ENCODE data around the gene PLEKHG3. TPM values are rescaled to one million over a fixed set of nuclear protein-coding genes. Genes with fewer than 3 reads are reported as not detected.

PLEKHG3 gene
- total and polyA plus RNA-seq, 2 of the 13 experiments (the other 11 are each of a cell fraction or from before 2014, with no cell fraction given): 7.1 to 9.8 TPM

DNA sequence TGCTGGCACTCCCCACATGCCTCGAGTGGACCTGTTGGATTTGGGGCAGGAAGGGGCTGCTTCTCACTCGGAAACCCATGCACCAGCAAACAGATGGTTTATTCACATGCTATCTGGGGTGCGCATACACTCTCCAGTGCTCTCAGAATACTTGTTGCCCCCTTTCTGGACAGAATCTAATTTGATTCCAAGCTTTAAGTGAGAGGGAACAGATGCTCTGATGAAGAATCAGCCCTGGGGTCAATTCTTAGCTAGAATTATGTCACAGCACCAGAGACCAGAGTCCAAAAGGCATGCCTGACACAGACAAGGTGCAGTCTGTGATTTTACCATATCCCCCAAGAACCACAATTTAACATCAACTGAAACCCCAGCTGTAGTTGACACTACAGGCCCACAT lies 91.7 kb downstream of the PLEKHG3 start:
- TF ChIP-seq ZFX (CRISPR knock-in tag; IDR thresholded peaks at IDR 0.05; ENCODE audit: low read depth): no peak
- no peak for TF ChIP-seq KDM3A (CRISPR knock-in tag; IDR thresholded peaks at IDR 0.05; ENCODE audit: low read depth)
- no peak for TF ChIP-seq ZSCAN29 (CRISPR knock-in tag; conservative IDR thresholded peaks at IDR 0.05)
- TF ChIP-seq HDAC1 (CRISPR knock-in tag; IDR thresholded peaks at IDR 0.05): no peak
- TF ChIP-seq FOXC1 (CRISPR knock-in tag; IDR thresholded peaks at IDR 0.05; ENCODE audit: borderline replicate concordance): no peak
- no peak for TF ChIP-seq FLYWCH1 (CRISPR knock-in tag; IDR thresholded peaks at IDR 0.05)
- no peak for TF ChIP-seq ZNF17 (CRISPR knock-in tag; IDR thresholded peaks at IDR 0.05)
- TF ChIP-seq, protein P1, sequence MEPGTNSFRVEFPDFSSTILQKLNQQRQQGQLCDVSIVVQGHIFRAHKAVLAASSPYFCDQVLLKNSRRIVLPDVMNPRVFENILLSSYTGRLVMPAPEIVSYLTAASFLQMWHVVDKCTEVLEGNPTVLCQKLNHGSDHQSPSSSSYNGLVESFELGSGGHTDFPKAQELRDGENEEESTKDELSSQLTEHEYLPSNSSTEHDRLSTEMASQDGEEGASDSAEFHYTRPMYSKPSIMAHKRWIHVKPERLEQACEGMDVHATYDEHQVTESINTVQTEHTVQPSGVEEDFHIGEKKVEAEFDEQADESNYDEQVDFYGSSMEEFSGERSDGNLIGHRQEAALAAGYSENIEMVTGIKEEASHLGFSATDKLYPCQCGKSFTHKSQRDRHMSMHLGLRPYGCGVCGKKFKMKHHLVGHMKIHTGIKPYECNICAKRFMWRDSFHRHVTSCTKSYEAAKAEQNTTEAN (CRISPR knock-in tag; conservative IDR thresholded peaks at IDR 0.05): no peak
- no peak for TF ChIP-seq RELA (CRISPR knock-in tag; IDR thresholded peaks at IDR 0.05)
- TF ChIP-seq, protein P2, sequence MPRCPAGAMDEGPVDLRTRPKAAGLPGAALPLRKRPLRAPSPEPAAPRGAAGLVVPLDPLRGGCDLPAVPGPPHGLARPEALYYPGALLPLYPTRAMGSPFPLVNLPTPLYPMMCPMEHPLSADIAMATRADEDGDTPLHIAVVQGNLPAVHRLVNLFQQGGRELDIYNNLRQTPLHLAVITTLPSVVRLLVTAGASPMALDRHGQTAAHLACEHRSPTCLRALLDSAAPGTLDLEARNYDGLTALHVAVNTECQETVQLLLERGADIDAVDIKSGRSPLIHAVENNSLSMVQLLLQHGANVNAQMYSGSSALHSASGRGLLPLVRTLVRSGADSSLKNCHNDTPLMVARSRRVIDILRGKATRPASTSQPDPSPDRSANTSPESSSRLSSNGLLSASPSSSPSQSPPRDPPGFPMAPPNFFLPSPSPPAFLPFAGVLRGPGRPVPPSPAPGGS (CRISPR knock-in tag; IDR thresholded peaks at IDR 0.05): no peak
- TF ChIP-seq ZBTB20 (CRISPR knock-in tag; IDR thresholded peaks at IDR 0.05; ENCODE audit: borderline replicate concordance, low read depth): no peak
- TF ChIP-seq NR2F1 (CRISPR knock-in tag; IDR thresholded peaks at IDR 0.05): no peak
- no peak for TF ChIP-seq ZNF143 (CRISPR knock-in tag; IDR thresholded peaks at IDR 0.05)
- TF ChIP-seq SCMH1 (CRISPR knock-in tag; IDR thresholded peaks at IDR 0.05; ENCODE audit: borderline replicate concordance): no peak
- CTCF ChIA-PET (ENCODE audit: low intra/inter-chr PET ratio, low total read pairs): no interaction called here

More for the DNA sequence above, 91.7 kb downstream of the PLEKHG3 start:
- H3K27me3 ChIP-seq (ENCODE audit: control insufficient read depth in 1 of 2, insufficient read depth in 2 of 2, low read length in 2 of 2): peaks cover 3 to 17% of the 10 kb centered on the region in 2 experiments; a peak in 4 of 5 replicates
- no peak overlapping the region for H3K9ac ChIP-seq (ENCODE audit: insufficient read depth, low read depth, low read length)
- H3K9me3 ChIP-seq (ENCODE audit: low read length): no peaks in the 10 kb centered on the region
- ATAC-seq (no peak), DNase-seq (ENCODE audit: low spot score) (no peak), FAIRE-seq (no peak)
- H3K4me1 ChIP-seq (ENCODE audit: insufficient read depth, low read length): peaks cover 9% of the 10 kb centered on the region; the same call in 1 of the 2 replicates
- WGBS (ENCODE audit: low lambda C conversion rate): 44% methylated on average over 2 of the region's 3 CpGs
- H3K27ac ChIP-seq (ENCODE audit: extremely low read length, insufficient read depth, low read length): no peak overlapping the region
- in situ Hi-C loops (cut with HindIII; ENCODE audit: extremely low pct_ligation_motif_present, low pct_unique_long_range_greater_than_20kb) (no loop called here), intact Hi-C loops (cut with micrococcal nuclease; ENCODE audit: unreplicated experiment) (no loop called here)
- H3K4me3 ChIP-seq (replicated peaks in 1 of 3; ENCODE audit: insufficient read depth in 1 of 3, low read depth in 2 of 3, low read length in 3 of 3): no peak overlapping the region
- no peaks in the 10 kb centered on the region for H3K79me2 ChIP-seq (ENCODE audit: insufficient read depth, low read length)
- POLR2A ChIA-PET: no interaction called here
- no peak overlapping the region for H2AFZ ChIP-seq (ENCODE audit: low read length)
- H4K20me1 ChIP-seq (ENCODE audit: insufficient read depth, low read length): no peaks in the 10 kb centered on the region
- no peaks in the 10 kb centered on the region for H3K36me3 ChIP-seq (replicated peaks in 1 of 2; ENCODE audit: control insufficient read depth in 1 of 2, insufficient read depth in 2 of 2, low read length in 2 of 2)
- H3K4me2 ChIP-seq (ENCODE audit: low read depth, low read length): no peak overlapping the region
- BruUV-seq (replicated peaks): no TSS peak
